AG04449 (cell line): ENCODE data around the gene ZNF653.
"Not testable (repeated sequence)": the region's sequence is repeated elsewhere in the genome, so short reads cannot be mapped to it uniquely, and the experiment has no call there.

Experiments used
- CTCF ChIA-PET: fragments of 350-600 bp; formaldehyde crosslinking; extraction: SDS; loops from one replicate; lab custom pipeline; 2021; ENCODE audit warnings: antibody characterized with exemption; lab: Yijun Ruan, JAX
- POLR2A ChIA-PET: fragments of 400-600, 350-600 bp; formaldehyde crosslinking; extraction: SDS; loops from one replicate; lab custom pipeline; 2020; ENCODE audit warnings: antibody characterized with exemption, inconsistent platforms; lab: Yijun Ruan, JAX
- DNase-seq: peaks from one replicate; pipeline ENCODE4 v3.0.0-alpha.2; 2010; ENCODE audit warnings: low read depth, low spot score
- H3K4me3 ChIP-seq: 2 replicates; pipeline ENCODE4 v1.5.1; 2011; ENCODE audit warnings: low read depth, mild to moderate bottlenecking, control low read depth, low read length
- TF ChIP-seq, protein P1 (sequence below): IDR thresholded peaks from one replicate; pipeline ENCODE4 v1.5.1; 2011; ENCODE audit warnings: mild to moderate bottlenecking, moderate library complexity, low read length, control low read depth, inconsistent platforms; ENCODE audit not compliant: insufficient read depth; ENCODE audit errors: missing control alignments

The ZNF653 gene

DNA sequence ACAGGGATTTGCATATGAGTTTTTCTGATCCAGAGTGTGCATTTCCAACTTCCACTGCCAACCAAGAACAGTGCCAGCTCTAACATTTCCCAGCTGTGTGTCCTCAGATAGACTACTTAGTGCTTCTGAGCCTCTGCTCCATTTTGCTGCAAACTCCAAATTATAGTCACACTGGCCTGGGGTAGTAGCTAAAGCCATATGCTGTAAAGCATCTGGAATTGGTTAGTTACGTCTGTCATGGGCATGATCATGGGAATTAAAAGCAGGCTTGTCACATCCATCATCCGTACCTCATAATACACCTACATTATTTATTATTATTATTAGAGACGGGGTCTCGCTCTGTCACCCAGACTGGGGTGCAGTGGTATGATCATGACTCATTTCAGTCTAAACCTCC, 31.9 kb downstream of the ZNF653 start:
- no peak for DNase-seq
- POLR2A ChIA-PET = no interaction called here
- no peak overlapping the region for H3K4me3 ChIP-seq
- CTCF ChIA-PET = interaction anchor here (2.3 kb wide), 1 partner anchor 9 kb away, joined by 11 read pairs; no protein-coding TSS in a partner anchor
- TF ChIP-seq, protein P1, sequence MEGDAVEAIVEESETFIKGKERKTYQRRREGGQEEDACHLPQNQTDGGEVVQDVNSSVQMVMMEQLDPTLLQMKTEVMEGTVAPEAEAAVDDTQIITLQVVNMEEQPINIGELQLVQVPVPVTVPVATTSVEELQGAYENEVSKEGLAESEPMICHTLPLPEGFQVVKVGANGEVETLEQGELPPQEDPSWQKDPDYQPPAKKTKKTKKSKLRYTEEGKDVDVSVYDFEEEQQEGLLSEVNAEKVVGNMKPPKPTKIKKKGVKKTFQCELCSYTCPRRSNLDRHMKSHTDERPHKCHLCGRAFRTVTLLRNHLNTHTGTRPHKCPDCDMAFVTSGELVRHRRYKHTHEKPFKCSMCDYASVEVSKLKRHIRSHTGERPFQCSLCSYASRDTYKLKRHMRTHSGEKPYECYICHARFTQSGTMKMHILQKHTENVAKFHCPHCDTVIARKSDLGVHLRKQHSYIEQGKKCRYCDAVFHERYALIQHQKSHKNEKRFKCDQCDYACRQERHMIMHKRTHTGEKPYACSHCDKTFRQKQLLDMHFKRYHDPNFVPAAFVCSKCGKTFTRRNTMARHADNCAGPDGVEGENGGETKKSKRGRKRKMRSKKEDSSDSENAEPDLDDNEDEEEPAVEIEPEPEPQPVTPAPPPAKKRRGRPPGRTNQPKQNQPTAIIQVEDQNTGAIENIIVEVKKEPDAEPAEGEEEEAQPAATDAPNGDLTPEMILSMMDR = no peak

DNA sequence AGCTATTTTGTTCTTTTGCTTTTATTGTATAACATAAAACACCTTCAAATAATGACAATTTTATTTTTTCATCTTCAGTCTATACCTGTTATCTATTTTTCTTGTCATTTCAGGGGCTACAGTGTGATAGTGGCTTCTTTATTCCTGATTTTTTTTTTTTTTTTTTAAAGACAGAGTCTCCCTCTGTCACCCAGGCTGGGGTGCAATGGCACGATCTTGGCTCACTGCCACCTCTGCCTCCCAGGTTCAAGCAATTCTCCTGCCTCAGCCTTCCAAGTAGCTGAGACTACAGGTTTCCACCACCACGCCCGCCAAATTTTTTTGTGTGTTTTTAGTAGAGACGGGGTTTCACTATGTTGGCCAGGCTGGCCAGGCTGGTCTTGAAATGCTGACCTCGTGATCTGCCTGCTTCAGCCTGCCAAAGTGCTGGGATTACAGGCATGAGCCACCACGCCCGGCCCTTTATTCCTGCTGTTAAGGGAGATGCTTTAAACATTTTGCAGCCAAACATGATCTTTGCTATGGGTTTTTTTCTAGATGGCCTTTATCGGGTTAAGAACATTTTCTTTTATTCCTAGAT, 37.3 kb downstream of the ZNF653 start:
- CTCF ChIA-PET = interaction anchor here (1.0 to 3.6 kb wide), 5 partner anchors 9 to 88 kb away, joined by 3 to 32 read pairs (median 3); no protein-coding TSS in a partner anchor
- H3K4me3 ChIP-seq, POLR2A ChIA-PET, DNase-seq: not testable (repeated sequence)

DNA sequence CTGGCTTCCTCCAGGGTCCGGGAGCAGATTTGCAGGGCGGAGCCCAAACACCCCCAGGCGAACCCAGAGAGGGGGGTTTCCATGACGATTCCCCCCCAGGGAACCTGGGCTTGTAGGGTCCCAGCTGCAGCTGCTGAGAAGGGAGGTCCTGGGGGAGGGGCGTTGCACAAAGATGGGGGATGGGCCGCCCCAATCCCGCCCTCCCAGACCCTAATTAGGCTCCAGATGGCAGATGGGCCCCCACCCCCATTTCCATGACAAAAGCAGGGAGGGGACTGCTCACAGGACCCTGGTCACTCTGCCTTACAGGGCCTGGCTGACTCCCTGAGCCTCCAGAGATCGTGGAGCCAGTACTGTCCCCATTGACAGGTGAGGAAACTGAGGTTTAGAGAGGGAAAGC, 40.0 kb downstream of the ZNF653 start:
- TF ChIP-seq, protein P1 = no peak
- H3K4me3 ChIP-seq = no peak overlapping the region
- ChIA-PET POLR2A (no interaction called here), CTCF (no interaction called here)
- DNase-seq = no peak

DNA sequence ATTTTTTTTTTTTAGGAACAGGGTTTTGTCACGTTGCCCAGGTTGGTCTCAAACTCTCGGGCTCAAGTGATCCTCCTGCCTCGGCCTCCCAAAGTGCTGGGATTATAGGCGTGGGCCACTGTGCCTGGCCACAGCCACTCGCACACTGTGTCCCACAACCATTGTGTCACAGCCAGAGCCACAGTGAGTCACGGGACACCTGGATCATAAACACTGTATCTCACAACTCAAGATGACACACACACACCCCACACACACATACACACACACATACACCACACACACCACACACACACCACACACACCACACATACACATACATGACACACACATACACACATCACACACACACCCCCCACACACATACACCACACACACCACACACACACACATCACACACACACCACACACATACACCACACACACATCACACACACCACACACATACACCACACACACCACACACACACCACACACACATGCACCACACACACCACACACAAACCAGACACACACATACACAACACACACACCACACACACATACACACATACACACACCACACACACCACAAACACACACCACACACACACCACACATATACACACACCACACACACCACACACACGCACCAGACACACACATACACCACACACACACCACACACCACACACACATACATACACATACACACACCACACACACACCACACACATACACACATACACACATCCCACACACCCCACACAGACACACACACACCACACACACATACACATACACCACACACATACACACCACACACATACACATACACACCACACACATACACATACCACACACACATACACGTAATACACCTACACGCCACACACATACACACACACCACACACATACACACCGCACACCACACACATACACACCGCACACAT, 41.0 kb downstream of the ZNF653 start:
- POLR2A ChIA-PET = no interaction called here
- TF ChIP-seq, protein P1 = no peak
- H3K4me3 ChIP-seq = no peak overlapping the region
- CTCF ChIA-PET = no interaction called here
- no peak for DNase-seq

DNA sequence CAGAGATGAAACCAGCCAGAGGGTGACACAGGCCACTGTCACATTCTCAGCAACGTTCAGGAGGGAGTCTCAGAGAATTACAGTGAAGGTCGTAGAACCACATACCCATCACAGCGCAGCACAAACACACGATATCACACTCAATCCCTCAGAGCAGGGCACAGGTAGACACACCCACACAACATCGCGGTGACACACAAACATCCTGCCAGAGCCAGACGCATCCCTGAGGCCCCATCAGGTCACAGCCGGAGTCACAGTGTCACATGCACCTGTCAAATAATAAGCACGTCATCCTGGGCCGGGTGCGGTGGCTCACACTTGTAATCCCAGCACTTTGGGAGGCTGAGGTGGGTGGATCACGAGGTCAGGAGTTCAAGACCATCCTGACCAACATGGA, 42.2 kb downstream of the ZNF653 start:
- DNase-seq = no peak
- TF ChIP-seq, protein P1 = no peak
- POLR2A ChIA-PET = no interaction called here
- no peak overlapping the region for H3K4me3 ChIP-seq
- CTCF ChIA-PET = interaction anchor here (1.0 kb wide), 1 partner anchor 82 kb away, joined by 3 read pairs; no protein-coding TSS in a partner anchor

DNA sequence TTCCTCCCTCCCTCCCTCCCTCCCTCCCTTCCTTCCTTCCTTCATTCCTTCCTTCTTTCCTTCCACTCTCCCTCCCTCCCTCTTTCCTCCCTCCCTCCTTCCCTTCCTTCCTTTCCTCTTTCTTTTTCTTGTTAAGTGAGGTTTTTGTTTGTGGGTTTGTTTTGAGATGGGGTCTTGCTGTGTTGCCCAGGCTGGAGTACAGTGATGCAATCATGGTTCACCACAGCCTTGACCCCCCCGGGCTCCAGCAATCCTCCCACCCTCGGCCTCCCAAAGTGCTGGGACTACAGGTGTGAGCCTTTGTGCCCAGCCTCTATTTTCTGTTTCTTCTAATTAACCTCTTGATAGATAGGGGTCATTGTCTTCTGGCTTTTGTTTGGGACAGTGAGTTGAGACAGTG, 44.2 kb downstream of the ZNF653 start:
- POLR2A ChIA-PET = interaction anchor here (0.7 kb wide), 1 partner anchor 74 kb away, joined by 3 read pairs; no protein-coding TSS in a partner anchor
- no peak overlapping the region for H3K4me3 ChIP-seq
- CTCF ChIA-PET = no interaction called here
- DNase-seq = no peak
- TF ChIP-seq, protein P1 = no peak
